DOHH2 (cell line): ENCODE data around the gene STON2.

Experiments used
- CTCF ChIP-seq: fragments of 200-600 bp; sonication (generic); IDR thresholded peaks from one replicate; pipeline ENCODE4 v1.5.1; 2014; ENCODE audit warnings: antibody characterized with exemption, mild to moderate bottlenecking, low read depth, low read length; ENCODE audit not compliant: poor library complexity, severe bottlenecking
- EZH2phosphoT487 ChIP-seq: fragments of 200-600 bp; sonication (generic); IDR thresholded peaks from 2 replicates; pipeline ENCODE4 v1.6.1; 2017; ENCODE audit warnings: borderline replicate concordance, mild to moderate bottlenecking, antibody characterized with exemption, low read length, moderate library complexity, mixed read lengths

GRCh38 chr14:81221579-81222102 is 178.5 kb downstream of the STON2 start:
- no peak for TF ChIP-seq CTCF
- TF ChIP-seq EZH2phosphoT487: no peak
